Measurements from ENCODE around the gene HENMT1. TPM values are rescaled to one million over a fixed set of nuclear protein-coding genes. Genes with fewer than 3 reads are reported as not detected.
"Not testable (repeated sequence)": the region's sequence is repeated elsewhere in the genome, so short reads cannot be mapped to it uniquely, and the experiment has no call there.

Gene HENMT1
- total and polyA plus RNA-seq, 9 donors, result 17.5 to 24.2 (median 20.0) TPM

GRCh38 chr1:108653431-108654105 is 7.3 kb downstream of the HENMT1 start:
- H3K4me3 ChIP-seq (ENCODE audit: low read length), result no peak overlapping the region
- peaks cover 9% of the 10 kb centered on the region for H3K36me3 ChIP-seq (ENCODE audit: control insufficient read depth, insufficient read depth, low read length)
- no CpG with 5 or more reads among the region's 2 CpGs for WGBS (ENCODE audit: insufficient coverage)
- H3K27me3 ChIP-seq (ENCODE audit: control insufficient read depth, insufficient read depth, low read length), result no peaks in the 10 kb centered on the region
- H3K9me3 ChIP-seq (replicated peaks; ENCODE audit: control insufficient read depth, low read depth, low read length), result no peaks in the 10 kb centered on the region
- no peak overlapping the region for H3K27ac ChIP-seq (ENCODE audit: low read length)
- no peaks in the 10 kb centered on the region for H3K4me1 ChIP-seq (ENCODE audit: control insufficient read depth, insufficient read depth, low read length)
- no peak for DNase-seq

- H3K27ac ChIP-seq (ENCODE audit: low read length), result peak overlapping the region; percentile 80
- peak; percentile 79 for DNase-seq
- 72% methylated on average over 10 of the region's 11 CpGs for WGBS (ENCODE audit: insufficient coverage)
- no peaks in the 10 kb centered on the region for H3K9me3 ChIP-seq (replicated peaks; ENCODE audit: control insufficient read depth, low read depth, low read length)
- H3K4me3 ChIP-seq (ENCODE audit: low read length), result no peak overlapping the region
- H3K4me1 ChIP-seq (ENCODE audit: control insufficient read depth, insufficient read depth, low read length), result peaks cover 2% of the 10 kb centered on the region
- no peaks in the 10 kb centered on the region for H3K27me3 ChIP-seq (ENCODE audit: control insufficient read depth, insufficient read depth, low read length)
- peaks cover 9% of the 10 kb centered on the region for H3K36me3 ChIP-seq (ENCODE audit: control insufficient read depth, insufficient read depth, low read length)
Observed at GRCh38 chr1:108646648-108647269, 14.1 kb downstream of the HENMT1 start.

- Histone ChIP-seq H3K27ac (ENCODE audit: low read length) (peak overlapping the region; percentile 80), H3K27me3 (ENCODE audit: control insufficient read depth, insufficient read depth, low read length) (no peaks in the 10 kb centered on the region), H3K36me3 (ENCODE audit: control insufficient read depth, insufficient read depth, low read length) (peaks cover 9% of the 10 kb centered on the region), H3K4me1 (ENCODE audit: control insufficient read depth, insufficient read depth, low read length) (peaks cover 2% of the 10 kb centered on the region), H3K4me3 (ENCODE audit: low read length) (no peak overlapping the region), H3K9me3 (replicated peaks; ENCODE audit: control insufficient read depth, low read depth, low read length) (no peaks in the 10 kb centered on the region)
- WGBS (ENCODE audit: insufficient coverage), result 100% methylated on average over 1 of the region's 4 CpGs
- no peak for DNase-seq
Observed at GRCh38 chr1:108646265-108646647, 14.6 kb downstream of the HENMT1 start.

- no peak overlapping the region for H3K4me3 ChIP-seq (ENCODE audit: low read length)
- H3K27me3 ChIP-seq (ENCODE audit: control insufficient read depth, insufficient read depth, low read length), result no peaks in the 10 kb centered on the region
- H3K36me3 ChIP-seq (ENCODE audit: control insufficient read depth, insufficient read depth, low read length), result peaks cover 9% of the 10 kb centered on the region
- 52% methylated on average over 6 of the region's 9 CpGs for WGBS (ENCODE audit: insufficient coverage)
- H3K9me3 ChIP-seq (replicated peaks; ENCODE audit: control insufficient read depth, low read depth, low read length), result no peaks in the 10 kb centered on the region
- DNase-seq, result no peak
- peak overlapping the region; percentile 80 for H3K27ac ChIP-seq (ENCODE audit: low read length)
- peaks cover 2% of the 10 kb centered on the region for H3K4me1 ChIP-seq (ENCODE audit: control insufficient read depth, insufficient read depth, low read length)
Observed at GRCh38 chr1:108645564-108646184, 15.2 kb downstream of the HENMT1 start.

GRCh38 chr1:108644984-108645383 is 15.9 kb downstream of the HENMT1 start:
- 52% methylated on average over 7 of the region's 7 CpGs for WGBS (ENCODE audit: insufficient coverage)
- H3K4me1 ChIP-seq (ENCODE audit: control insufficient read depth, insufficient read depth, low read length), result peaks cover 2% of the 10 kb centered on the region
- H3K36me3 ChIP-seq (ENCODE audit: control insufficient read depth, insufficient read depth, low read length), result peaks cover 7% of the 10 kb centered on the region
- no peak overlapping the region for H3K4me3 ChIP-seq (ENCODE audit: low read length)
- no peaks in the 10 kb centered on the region for H3K9me3 ChIP-seq (replicated peaks; ENCODE audit: control insufficient read depth, low read depth, low read length)
- DNase-seq, result no peak
- no peak overlapping the region for H3K27ac ChIP-seq (ENCODE audit: low read length)
- H3K27me3 ChIP-seq (ENCODE audit: control insufficient read depth, insufficient read depth, low read length), result no peaks in the 10 kb centered on the region

GRCh38 chr1:108643492-108644335 is 17.2 kb downstream of the HENMT1 start:
- Histone ChIP-seq H3K27me3 (ENCODE audit: control insufficient read depth, insufficient read depth, low read length) (no peaks in the 10 kb centered on the region), H3K9me3 (replicated peaks; ENCODE audit: control insufficient read depth, low read depth, low read length) (no peaks in the 10 kb centered on the region), H3K27ac (ENCODE audit: low read length) (no peak overlapping the region), H3K4me3 (ENCODE audit: low read length) (no peak overlapping the region), H3K4me1 (ENCODE audit: control insufficient read depth, insufficient read depth, low read length) (peaks cover 2% of the 10 kb centered on the region), H3K36me3 (ENCODE audit: control insufficient read depth, insufficient read depth, low read length) (no peaks in the 10 kb centered on the region)
- no CpG with 5 or more reads among the region's 3 CpGs for WGBS (ENCODE audit: insufficient coverage)
- peak; percentile 81 for DNase-seq

GRCh38 chr1:108640863-108641262 is 20.0 kb downstream of the HENMT1 start:
- H3K4me1 ChIP-seq (ENCODE audit: control insufficient read depth, insufficient read depth, low read length); H3K4me3 ChIP-seq (ENCODE audit: low read length); H3K27me3 ChIP-seq (ENCODE audit: control insufficient read depth, insufficient read depth, low read length); H3K9me3 ChIP-seq (replicated peaks; ENCODE audit: control insufficient read depth, low read depth, low read length); H3K36me3 ChIP-seq (ENCODE audit: control insufficient read depth, insufficient read depth, low read length); DNase-seq; H3K27ac ChIP-seq (ENCODE audit: low read length): not testable (repeated sequence)
- WGBS (ENCODE audit: insufficient coverage), result 100% methylated on average over 9 of the region's 28 CpGs

GRCh38 chr1:108639899-108640560 is 20.9 kb downstream of the HENMT1 start:
- Histone ChIP-seq H3K27me3 (ENCODE audit: control insufficient read depth, insufficient read depth, low read length) (no peaks in the 10 kb centered on the region), H3K4me1 (ENCODE audit: control insufficient read depth, insufficient read depth, low read length) (no peaks in the 10 kb centered on the region), H3K36me3 (ENCODE audit: control insufficient read depth, insufficient read depth, low read length) (no peaks in the 10 kb centered on the region), H3K4me3 (ENCODE audit: low read length) (no peak overlapping the region), H3K27ac (ENCODE audit: low read length) (no peak overlapping the region), H3K9me3 (replicated peaks; ENCODE audit: control insufficient read depth, low read depth, low read length) (no peaks in the 10 kb centered on the region)
- WGBS (ENCODE audit: insufficient coverage), result no CpG with 5 or more reads among the region's 9 CpGs
- DNase-seq, result no peak

GRCh38 chr1:108636876-108637275 is 24.0 kb downstream of the HENMT1 start:
- Histone ChIP-seq H3K27me3 (ENCODE audit: control insufficient read depth, insufficient read depth, low read length) (no peaks in the 10 kb centered on the region), H3K36me3 (ENCODE audit: control insufficient read depth, insufficient read depth, low read length) (peaks cover 2% of the 10 kb centered on the region), H3K27ac (ENCODE audit: low read length) (no peak overlapping the region), H3K9me3 (replicated peaks; ENCODE audit: control insufficient read depth, low read depth, low read length) (no peaks in the 10 kb centered on the region), H3K4me3 (ENCODE audit: low read length) (no peak overlapping the region), H3K4me1 (ENCODE audit: control insufficient read depth, insufficient read depth, low read length) (no peaks in the 10 kb centered on the region)
- WGBS (ENCODE audit: insufficient coverage), result no CpG with 5 or more reads among the region's 2 CpGs
- no peak for DNase-seq
